H7 (cell line): ENCODE data around the gene HHIPL1. TPM values are rescaled to one million over a fixed set of nuclear protein-coding genes. Genes with fewer than 3 reads are reported as not detected.

ENCODE experiments used
- DNase-seq: peaks from one replicate; pipeline ENCODE4 v3.0.0; 2012
- H3K27me3 ChIP-seq: 2 replicates; pipeline ENCODE4 v1.6.0; 2011; ENCODE audit warnings: mild to moderate bottlenecking, low read length; ENCODE audit not compliant: control insufficient read depth, insufficient read depth
- H3K36me3 ChIP-seq: replicated peaks from 2 replicates; pipeline ENCODE4 v1.5.1; 2011; ENCODE audit warnings: low read length; ENCODE audit not compliant: control insufficient read depth, insufficient read depth
- H3K4me3 ChIP-seq: 2 replicates; pipeline ENCODE4 v1.5.1; 2011; ENCODE audit warnings: low read depth, mild to moderate bottlenecking, control low read depth, low read length, moderate library complexity; ENCODE audit not compliant: insufficient read depth
- total RNA-seq: library from RNA; depleted of rRNA; stranded (reverse); fragments of >200 nt; shearing (Covaris generic); gene quantifications from 2 replicates; pipeline ENCODE4 v1.2.3, GENCODE V29; 2014

The HHIPL1 gene
- total RNA-seq, 1 experiment from 2014 or later, result 3.4 TPM

- no peak overlapping the region for H3K4me3 ChIP-seq
- H3K27me3 ChIP-seq, result no peaks in the 10 kb centered on the region; the same call in 1 of the 2 replicates
- DNase-seq, result peak; percentile 56
- no peaks in the 10 kb centered on the region for H3K36me3 ChIP-seq
These were observed 43.3 kb downstream of the HHIPL1 start for GRCh38 chr14:99688210-99688581.

- no peaks in the 10 kb centered on the region; the same call in 1 of the 2 replicates for H3K27me3 ChIP-seq
- H3K36me3 ChIP-seq, result no peaks in the 10 kb centered on the region
- peak; percentile 41 for DNase-seq
- H3K4me3 ChIP-seq, result no peak overlapping the region
These were observed 43.7 kb downstream of the HHIPL1 start for GRCh38 chr14:99688629-99689028.

GRCh38 chr14:99689266-99690236 is 44.6 kb downstream of the HHIPL1 start:
- peak; percentile 6 for DNase-seq
- H3K4me3 ChIP-seq, result no peak overlapping the region
- no peaks in the 10 kb centered on the region; the same call in 1 of the 2 replicates for H3K27me3 ChIP-seq
- no peaks in the 10 kb centered on the region for H3K36me3 ChIP-seq

GRCh38 chr14:99690636-99691035 is 45.7 kb downstream of the HHIPL1 start:
- no peaks in the 10 kb centered on the region for H3K36me3 ChIP-seq
- DNase-seq, result no peak

GRCh38 chr14:99691111-99691885 is 46.4 kb downstream of the HHIPL1 start:
- Histone ChIP-seq H3K4me3 (no peak overlapping the region), H3K27me3 (no peaks in the 10 kb centered on the region; the same call in 1 of the 2 replicates), H3K36me3 (no peaks in the 10 kb centered on the region)
- no peak for DNase-seq

More at GRCh38 chr14:99690636-99691035, 45.7 kb downstream of the HHIPL1 start:
- Histone ChIP-seq H3K27me3 (no peaks in the 10 kb centered on the region; the same call in 1 of the 2 replicates), H3K4me3 (no peak overlapping the region)

GRCh38 chr14:99693918-99694317 is 49.0 kb downstream of the HHIPL1 start:
- Histone ChIP-seq H3K27me3 (no peaks in the 10 kb centered on the region), H3K4me3 (no peak overlapping the region), H3K36me3 (no peaks in the 10 kb centered on the region)
- no peak for DNase-seq

GRCh38 chr14:99696929-99697328 is 52.0 kb downstream of the HHIPL1 start:
- H3K36me3 ChIP-seq, result no peaks in the 10 kb centered on the region
- no peak for DNase-seq
- no peak overlapping the region for H3K4me3 ChIP-seq
- H3K27me3 ChIP-seq, result no peaks in the 10 kb centered on the region

- Histone ChIP-seq H3K36me3 (no peaks in the 10 kb centered on the region), H3K4me3 (no peak overlapping the region), H3K27me3 (no peaks in the 10 kb centered on the region)
- no peak for DNase-seq
These were observed 53.3 kb downstream of the HHIPL1 start for GRCh38 chr14:99698236-99698635.

- no peak for DNase-seq
These were observed 53.7 kb downstream of the HHIPL1 start for GRCh38 chr14:99698642-99699041.

GRCh38 chr14:99699085-99699760 is 54.3 kb downstream of the HHIPL1 start:
- Histone ChIP-seq H3K36me3 (no peaks in the 10 kb centered on the region), H3K27me3 (no peaks in the 10 kb centered on the region), H3K4me3 (no peak overlapping the region)
- no peak for DNase-seq

More at GRCh38 chr14:99698642-99699041, 53.7 kb downstream of the HHIPL1 start:
- H3K4me3 ChIP-seq, result no peak overlapping the region
- no peaks in the 10 kb centered on the region for H3K36me3 ChIP-seq
- no peaks in the 10 kb centered on the region for H3K27me3 ChIP-seq

- H3K4me3 ChIP-seq, result no peak overlapping the region
- H3K27me3 ChIP-seq, result no peaks in the 10 kb centered on the region
- no peaks in the 10 kb centered on the region for H3K36me3 ChIP-seq
- no peak for DNase-seq
These were observed 54.9 kb downstream of the HHIPL1 start for GRCh38 chr14:99699861-99700260.

- H3K4me3 ChIP-seq, result no peak overlapping the region
- H3K36me3 ChIP-seq, result no peaks in the 10 kb centered on the region
- DNase-seq, result no peak
- no peaks in the 10 kb centered on the region for H3K27me3 ChIP-seq
These were observed 55.5 kb downstream of the HHIPL1 start for GRCh38 chr14:99700379-99700778.

- no peak for DNase-seq
- H3K36me3 ChIP-seq, result no peaks in the 10 kb centered on the region
- no peaks in the 10 kb centered on the region for H3K27me3 ChIP-seq
- no peak overlapping the region for H3K4me3 ChIP-seq
These were observed 56.3 kb downstream of the HHIPL1 start for GRCh38 chr14:99701260-99701659.

- no peak for DNase-seq
- Histone ChIP-seq H3K36me3 (no peaks in the 10 kb centered on the region), H3K27me3 (no peaks in the 10 kb centered on the region), H3K4me3 (no peak overlapping the region)
These were observed 57.2 kb downstream of the HHIPL1 start for GRCh38 chr14:99702115-99702514.
